Trophoblast cell (in vitro differentiated cells and primary cell): Measurements from ENCODE around the gene IGF2R. TPM values are rescaled to one million over a fixed set of nuclear protein-coding genes. Genes with fewer than 3 reads are reported as not detected.
A peak's percentile ranks its signal among the peaks of the same experiment; 100 is the strongest.
"Not testable (repeated sequence)": the region's sequence is repeated elsewhere in the genome, so short reads cannot be mapped to it uniquely, and the experiment has no call there.

ENCODE experiments used
- DNase-seq, 2 donors: peaks; one replicate each; pipeline ENCODE4 v3.0.0-alpha.2; 2016
- H2AFZ ChIP-seq: 2 replicates; pipeline ENCODE4 v1.6.1; 2013; ENCODE audit warnings: low read length, moderate library complexity, mild to moderate bottlenecking; ENCODE audit not compliant: insufficient read depth, poor library complexity
- H2AK5ac ChIP-seq: 2 replicates; pipeline ENCODE4 v1.6.1; 2013; ENCODE audit warnings: mild to moderate bottlenecking, low read length
- H2BK120ac ChIP-seq: 2 replicates; pipeline ENCODE4 v1.6.1; 2013; ENCODE audit warnings: low read length, mild to moderate bottlenecking, moderate library complexity; ENCODE audit not compliant: insufficient read depth, poor library complexity
- H2BK12ac ChIP-seq: 2 replicates; pipeline ENCODE4 v1.6.1; 2013; ENCODE audit warnings: mild to moderate bottlenecking, low read length, moderate library complexity
- H2BK5ac ChIP-seq: 2 replicates; pipeline ENCODE4 v1.6.1; 2013; ENCODE audit warnings: low read length, low read depth, moderate library complexity, mild to moderate bottlenecking; ENCODE audit not compliant: poor library complexity
- H3K14ac ChIP-seq: 2 replicates; pipeline ENCODE4 v1.6.1; 2013; ENCODE audit warnings: mild to moderate bottlenecking, low read length
- H3K18ac ChIP-seq: 2 replicates; pipeline ENCODE4 v1.6.1; 2013; ENCODE audit warnings: mild to moderate bottlenecking, low read length
- H3K23ac ChIP-seq: 2 replicates; pipeline ENCODE4 v1.6.1; 2013; ENCODE audit warnings: low read length
- H3K27ac ChIP-seq: 2 replicates; pipeline ENCODE4 v1.5.1; 2013; ENCODE audit warnings: low read depth, mild to moderate bottlenecking, inconsistent platforms, low read length, moderate library complexity
- H3K27me3 ChIP-seq: 2 replicates; pipeline ENCODE4 v1.6.1; 2013; ENCODE audit warnings: inconsistent platforms, mild to moderate bottlenecking, low read length, moderate library complexity; ENCODE audit not compliant: insufficient read depth
- H3K36me3 ChIP-seq, 2 experiments: 1 replicate in 1 of 2; 2 replicates in 1 of 2; pipeline ENCODE4 v1.6.1; 2013; ENCODE audit warnings: low read length in 2 of 2, mild to moderate bottlenecking in 2 of 2, moderate library complexity in 1 of 2; ENCODE audit not compliant: insufficient read depth in 2 of 2, control insufficient read depth in 1 of 2
- H3K4ac ChIP-seq: 2 replicates; pipeline ENCODE4 v1.6.1; 2013; ENCODE audit warnings: low read depth, mild to moderate bottlenecking, low read length, moderate library complexity
- H3K4me1 ChIP-seq, 2 experiments: 1 replicate in 1 of 2; 2 replicates in 1 of 2; pipeline ENCODE4 v1.6.1; 2013; ENCODE audit warnings: low read length in 2 of 2, mild to moderate bottlenecking in 2 of 2, moderate library complexity in 1 of 2; ENCODE audit not compliant: insufficient read depth in 2 of 2, control insufficient read depth in 1 of 2
- H3K4me2 ChIP-seq: 2 replicates; pipeline ENCODE4 v1.6.1; 2013; ENCODE audit warnings: inconsistent platforms, mild to moderate bottlenecking, low read length, moderate library complexity
- H3K4me3 ChIP-seq: 2 replicates; pipeline ENCODE4 v1.5.1; 2013; ENCODE audit warnings: mild to moderate bottlenecking, low read depth, low read length, inconsistent platforms
- H3K79me1 ChIP-seq: one replicate; pipeline ENCODE4 v1.6.1; 2013; ENCODE audit warnings: low read length
- H3K79me2 ChIP-seq: 2 replicates; pipeline ENCODE4 v1.6.1; 2013; ENCODE audit warnings: low read length, mild to moderate bottlenecking; ENCODE audit not compliant: control insufficient read depth, insufficient read depth, poor library complexity
- H3K9ac ChIP-seq: 2 replicates; pipeline ENCODE4 v1.6.1; 2013; ENCODE audit warnings: mild to moderate bottlenecking, low read length
- H3K9me3 ChIP-seq: 2 replicates; pipeline ENCODE4 v1.6.1; 2013; ENCODE audit warnings: low read depth, mild to moderate bottlenecking, control low read depth, inconsistent platforms, low read length; ENCODE audit not compliant: insufficient read depth
- H4K12ac ChIP-seq: 2 replicates; pipeline ENCODE4 v1.6.1; 2013; ENCODE audit warnings: low read depth, mild to moderate bottlenecking, low read length, moderate library complexity
- H4K8ac ChIP-seq: 2 replicates; pipeline ENCODE4 v1.6.1; 2013; ENCODE audit warnings: low read depth, mild to moderate bottlenecking, low read length, moderate library complexity
- H4K91ac ChIP-seq: one replicate; pipeline ENCODE4 v1.6.1; 2013; ENCODE audit warnings: low read depth, mild to moderate bottlenecking, low read length, moderate library complexity
- WGBS: extraction: QIAGEN DNeasy Blood & Tissue Kit; methylation state at CpG from one replicate; pipeline ENCODE4 v1.1.7; 2013; ENCODE audit warnings: missing lambda C conversion rate; ENCODE audit not compliant: insufficient read length, insufficient coverage; ENCODE audit errors: extremely low coverage; 5-methylcytosine and 5-hydroxymethylcytosine counted together
- polyA plus RNA-seq: library from polyadenylated mRNA; stranded (reverse); fragments of 200-250 nt; gene quantifications from 2 replicates; pipeline ENCODE4 v1.2.3, GENCODE V29; 2013

Gene IGF2R, protein sequence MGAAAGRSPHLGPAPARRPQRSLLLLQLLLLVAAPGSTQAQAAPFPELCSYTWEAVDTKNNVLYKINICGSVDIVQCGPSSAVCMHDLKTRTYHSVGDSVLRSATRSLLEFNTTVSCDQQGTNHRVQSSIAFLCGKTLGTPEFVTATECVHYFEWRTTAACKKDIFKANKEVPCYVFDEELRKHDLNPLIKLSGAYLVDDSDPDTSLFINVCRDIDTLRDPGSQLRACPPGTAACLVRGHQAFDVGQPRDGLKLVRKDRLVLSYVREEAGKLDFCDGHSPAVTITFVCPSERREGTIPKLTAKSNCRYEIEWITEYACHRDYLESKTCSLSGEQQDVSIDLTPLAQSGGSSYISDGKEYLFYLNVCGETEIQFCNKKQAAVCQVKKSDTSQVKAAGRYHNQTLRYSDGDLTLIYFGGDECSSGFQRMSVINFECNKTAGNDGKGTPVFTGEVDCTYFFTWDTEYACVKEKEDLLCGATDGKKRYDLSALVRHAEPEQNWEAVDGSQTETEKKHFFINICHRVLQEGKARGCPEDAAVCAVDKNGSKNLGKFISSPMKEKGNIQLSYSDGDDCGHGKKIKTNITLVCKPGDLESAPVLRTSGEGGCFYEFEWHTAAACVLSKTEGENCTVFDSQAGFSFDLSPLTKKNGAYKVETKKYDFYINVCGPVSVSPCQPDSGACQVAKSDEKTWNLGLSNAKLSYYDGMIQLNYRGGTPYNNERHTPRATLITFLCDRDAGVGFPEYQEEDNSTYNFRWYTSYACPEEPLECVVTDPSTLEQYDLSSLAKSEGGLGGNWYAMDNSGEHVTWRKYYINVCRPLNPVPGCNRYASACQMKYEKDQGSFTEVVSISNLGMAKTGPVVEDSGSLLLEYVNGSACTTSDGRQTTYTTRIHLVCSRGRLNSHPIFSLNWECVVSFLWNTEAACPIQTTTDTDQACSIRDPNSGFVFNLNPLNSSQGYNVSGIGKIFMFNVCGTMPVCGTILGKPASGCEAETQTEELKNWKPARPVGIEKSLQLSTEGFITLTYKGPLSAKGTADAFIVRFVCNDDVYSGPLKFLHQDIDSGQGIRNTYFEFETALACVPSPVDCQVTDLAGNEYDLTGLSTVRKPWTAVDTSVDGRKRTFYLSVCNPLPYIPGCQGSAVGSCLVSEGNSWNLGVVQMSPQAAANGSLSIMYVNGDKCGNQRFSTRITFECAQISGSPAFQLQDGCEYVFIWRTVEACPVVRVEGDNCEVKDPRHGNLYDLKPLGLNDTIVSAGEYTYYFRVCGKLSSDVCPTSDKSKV (N-terminal part only)
- polyA plus RNA-seq, result 42.7 and 44.7 TPM in 2 replicates

DNA sequence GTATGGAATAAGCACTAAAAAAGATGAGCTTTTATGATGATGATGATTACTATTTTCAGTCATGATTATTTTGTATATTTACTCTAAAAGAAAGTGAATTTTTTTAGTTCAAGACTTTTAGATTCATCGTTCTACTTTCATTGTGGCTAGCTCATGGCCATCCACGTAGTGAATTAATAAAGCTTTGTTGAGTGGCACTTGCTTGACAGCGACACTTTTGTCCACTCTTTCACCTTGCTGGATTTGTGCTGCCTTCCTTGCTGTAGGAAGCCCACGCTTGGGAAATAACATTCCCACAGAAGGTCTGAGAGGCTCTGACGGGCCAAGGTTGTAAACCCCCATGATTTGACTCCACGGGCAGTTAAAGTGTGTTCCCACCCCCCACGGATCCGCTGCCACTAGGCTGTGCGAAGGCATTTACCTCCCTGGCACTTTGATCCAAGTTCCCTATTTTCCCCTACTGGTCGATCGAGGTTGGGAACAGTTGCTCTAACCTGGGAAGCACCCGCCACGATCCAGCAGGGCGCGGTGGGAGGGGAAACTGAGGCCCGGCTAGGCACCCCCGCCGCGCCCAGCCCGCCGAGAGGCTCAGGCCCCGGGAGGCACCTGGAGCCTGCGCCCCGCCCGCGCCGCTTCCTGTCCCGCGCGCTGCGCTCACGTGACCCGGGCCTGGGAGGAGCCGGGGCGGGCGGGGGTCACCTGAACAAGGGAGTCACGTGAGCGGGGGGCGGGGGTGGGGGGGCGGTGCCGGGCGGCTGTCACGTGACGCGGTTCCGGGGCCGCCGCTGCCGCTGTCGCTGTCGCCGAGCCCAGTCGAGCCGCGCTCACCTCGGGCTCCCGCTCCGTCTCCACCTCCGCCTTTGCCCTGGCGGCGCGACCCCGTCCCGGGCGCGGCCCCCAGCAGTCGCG, at the start of gene IGF2R:
IGF2R (plus strand) TSS at position 788 of the 909 bp plus-strand sequence. CDS start 165 bp downstream, outside the sequence.
- DNase-seq, result peak; percentile 87 to 92
- Histone ChIP-seq H3K9me3 (peaks cover 2% of the 10 kb centered on the region), H3K14ac (peak within 1 kb of the TSS; percentile 96), H2BK5ac (peak within 1 kb of the TSS; percentile 74), H3K4me1 (peaks cover 3 to 9% of the 10 kb centered on the region in 2 experiments), H2AK5ac (peak within 1 kb of the TSS; percentile 94), H3K27me3 (no peaks in the 10 kb centered on the region), H3K36me3 (peaks cover 0 to 5% of the 10 kb centered on the region in 2 experiments), H2AFZ (peak within 1 kb of the TSS; percentile 92), H2BK120ac (peak within 1 kb of the TSS; percentile 94), H3K79me1 (peaks cover 11% of the 10 kb centered on the region), H4K12ac (peak within 1 kb of the TSS; percentile 90), H4K91ac (peak within 1 kb of the TSS; percentile 94), H3K4ac (peak within 1 kb of the TSS; percentile 89), H3K4me3 (peak within 1 kb of the TSS; percentile 100), H3K23ac (no peak within 1 kb of the TSS), H4K8ac (peak within 1 kb of the TSS; percentile 97), H3K4me2 (peak within 1 kb of the TSS; percentile 93), H2BK12ac (peak within 1 kb of the TSS; percentile 62), H3K9ac (peak within 1 kb of the TSS; percentile 98), H3K27ac (peak within 1 kb of the TSS; percentile 84), H3K18ac (peak within 1 kb of the TSS; percentile 84), H3K79me2 (peaks cover 24% of the 10 kb centered on the region)
- no CpG with 5 or more reads among the region's 68 CpGs for WGBS

DNA sequence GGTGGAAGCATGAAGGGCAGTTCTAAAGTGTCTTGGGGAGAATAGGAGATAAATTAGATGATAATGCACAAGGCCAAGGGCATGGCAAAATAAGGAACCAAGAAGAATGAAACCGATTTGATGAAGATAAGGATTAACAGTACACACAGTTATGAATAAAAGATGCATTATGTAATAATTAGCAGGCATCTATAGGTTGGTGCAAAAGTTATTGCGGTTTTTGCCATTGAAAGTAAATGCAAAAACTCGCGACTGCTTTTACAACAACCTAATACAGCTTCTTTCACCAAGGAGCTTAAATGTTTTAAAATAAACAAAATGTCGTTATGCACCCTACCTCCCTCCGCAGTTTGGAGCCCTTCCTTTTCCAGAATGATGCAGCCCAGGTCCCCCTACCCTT, 49.1 kb upstream of the IGF2R start:
- Histone ChIP-seq H3K23ac (no peak overlapping the region), H3K18ac (no peak overlapping the region), H3K4me3 (no peak overlapping the region), H4K91ac (no peak overlapping the region), H4K12ac (no peak overlapping the region), H3K79me2 (no peaks in the 10 kb centered on the region), H3K27ac (no peak overlapping the region), H3K14ac (no peak overlapping the region), H3K9ac (no peak overlapping the region), H3K4me1 (no peaks in the 10 kb centered on the region), H3K4me2 (no peak overlapping the region), H2BK12ac (no peak overlapping the region), H3K9me3 (no peaks in the 10 kb centered on the region), H2AK5ac (no peak overlapping the region), H2BK120ac (no peak overlapping the region), H3K79me1 (no peaks in the 10 kb centered on the region), H2BK5ac (no peak overlapping the region), H2AFZ (no peak overlapping the region), H4K8ac (no peak overlapping the region), H3K27me3 (no peaks in the 10 kb centered on the region), H3K4ac (no peak overlapping the region), H3K36me3 (no peaks in the 10 kb centered on the region)
- peak in 1 of 2 donors; percentile 8 for DNase-seq
- no CpG with 5 or more reads among the region's 6 CpGs for WGBS

DNA sequence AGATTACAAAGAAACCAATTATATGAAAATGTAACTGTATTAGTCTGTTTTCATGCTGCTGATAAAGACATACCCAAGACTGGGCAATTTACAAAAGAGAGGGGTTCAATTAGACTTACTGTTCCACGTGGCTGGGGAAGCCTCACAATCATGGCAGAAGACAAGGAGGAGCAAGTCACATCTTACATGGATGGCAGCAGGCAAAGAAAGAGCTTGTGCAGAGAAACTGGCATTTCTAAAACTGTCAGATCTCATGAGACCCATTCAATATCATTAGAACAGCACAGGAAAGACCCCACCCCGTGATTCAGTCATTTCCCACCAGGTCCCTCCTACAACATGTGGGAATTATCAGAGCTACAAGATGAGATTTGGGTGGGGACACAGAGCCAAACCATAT, 44.7 kb upstream of the IGF2R start:
- H2AK5ac ChIP-seq, H3K27me3 ChIP-seq, H3K4me3 ChIP-seq, H2BK12ac ChIP-seq, H3K4ac ChIP-seq, H3K18ac ChIP-seq, H3K79me1 ChIP-seq, H3K27ac ChIP-seq, H2BK5ac ChIP-seq, H3K36me3 ChIP-seq, DNase-seq, H4K91ac ChIP-seq, H4K12ac ChIP-seq, H3K14ac ChIP-seq, H3K9me3 ChIP-seq, H3K9ac ChIP-seq, H3K23ac ChIP-seq, H3K4me1 ChIP-seq, H3K4me2 ChIP-seq, H3K79me2 ChIP-seq, H4K8ac ChIP-seq, H2BK120ac ChIP-seq, H2AFZ ChIP-seq: not testable (repeated sequence)
- WGBS, result no CpG with 5 or more reads among the region's 2 CpGs
